K562 (cell line): ENCODE data around the gene ZFP69B. TPM values are rescaled to one million over a fixed set of nuclear protein-coding genes. Genes with fewer than 3 reads are reported as not detected.
"Not testable (repeated sequence)": the region's sequence is repeated elsewhere in the genome, so short reads cannot be mapped to it uniquely, and the experiment has no call there.

Experiments used
- ATAC-seq: fragments of 200-7000 bp; cut with Tn5 transposase; 3 replicates; pipeline ENCODE4 v1.9.1; 2020; ENCODE audit warnings: moderate library complexity
- BruUV-seq: library from RNA; stranded (reverse); fragments of 400-500 nt; replicated peaks from 2 replicates; lab custom pipeline; 2021; lab: Mats Ljungman, UMichigan
- CTCF ChIA-PET: fragments of 300-600 bp; formaldehyde crosslinking; extraction: SDS; loops from one replicate; lab custom pipeline; 2021; ENCODE audit warnings: low intra/inter-chr PET ratio; lab: Yijun Ruan, JAX
- POLR2A ChIA-PET: fragments of 300-600, 350-650 bp; sonication (Branson Sonifier 250); formaldehyde crosslinking; extraction: SDS; loops from one replicate; lab custom pipeline; 2021; ENCODE audit warnings: antibody characterized with exemption, inconsistent platforms; lab: Yijun Ruan, JAX
- DNase-seq, 4 experiments: peaks; one replicate each; pipeline versions ENCODE4 v3.0.0 to v3.0.0-alpha.2; 2011 to 2018; ENCODE audit warnings: low spot score in 3 of 4, mixed read lengths in 3 of 4; ENCODE audit errors: extremely low read depth in 1 of 4
- FAIRE-seq: peaks from 2 replicates; lab custom pipeline; 2011; peaks lifted over from hg19 to GRCh38; lab: Jason Lieb, UNC
- H2AFZ ChIP-seq: 2 replicates; pipeline ENCODE4 v1.6.0; 2011; ENCODE audit warnings: low read depth, low read length, control low read depth, inconsistent platforms
- H3K27ac ChIP-seq: fragments of 200-600 bp; 3 replicates; pipeline ENCODE4 v1.8.0; 2011; ENCODE audit warnings: low read depth, mild to moderate bottlenecking, control low read depth, inconsistent platforms, low read length, moderate library complexity, mixed read lengths; ENCODE audit errors: extremely low read depth
- H3K27me3 ChIP-seq, 2 experiments: fragments of 300-600 bp in 1 of 2; 2 replicates in 1 of 2; 3 replicates in 1 of 2; pipeline versions ENCODE4 v1.6.0 to v1.8.0; 2011; ENCODE audit warnings: inconsistent platforms in 2 of 2, low read length in 2 of 2, mild to moderate bottlenecking in 1 of 2, mixed read lengths in 1 of 2, moderate library complexity in 1 of 2; ENCODE audit not compliant: control insufficient read depth in 2 of 2, insufficient read depth in 2 of 2
- H3K36me3 ChIP-seq: fragments of 300-600 bp; 3 replicates; pipeline ENCODE4 v1.8.0; 2011; ENCODE audit warnings: mild to moderate bottlenecking, low read length, inconsistent platforms; ENCODE audit not compliant: control insufficient read depth, insufficient read depth
- H3K4me1 ChIP-seq, 2 experiments: fragments of 200-600 bp in 1 of 2; replicated peaks in 1 of 2; 2 replicates in 1 of 2; 3 replicates in 1 of 2; pipeline versions ENCODE4 v1.5.1 to v1.8.0; 2011; ENCODE audit warnings: inconsistent platforms in 2 of 2, low read length in 2 of 2, mild to moderate bottlenecking in 1 of 2, mixed read lengths in 1 of 2, moderate library complexity in 1 of 2; ENCODE audit not compliant: control insufficient read depth in 2 of 2, insufficient read depth in 2 of 2
- H3K4me2 ChIP-seq: 2 replicates; pipeline ENCODE4 v1.6.1; 2011; ENCODE audit warnings: low read length, control low read depth, inconsistent platforms, mixed read lengths; ENCODE audit not compliant: insufficient read depth
- H3K4me3 ChIP-seq: fragments of 200-600 bp; sonication (generic), shearing (Covaris generic); 2 replicates; pipeline ENCODE4 v1.5.1; 2016; ENCODE audit warnings: control low read depth, inconsistent platforms
- H3K79me2 ChIP-seq: fragments of 200-600 bp; 3 replicates; pipeline ENCODE4 v1.8.0; 2011; ENCODE audit warnings: low read length, inconsistent platforms; ENCODE audit not compliant: control insufficient read depth, insufficient read depth
- H3K9ac ChIP-seq, 2 experiments: 2 replicates each; pipeline versions ENCODE4 v1.6.0 to v1.6.1; 2011; ENCODE audit warnings: low read depth in 2 of 2, low read length in 2 of 2, control low read depth in 1 of 2, inconsistent platforms in 1 of 2, mild to moderate bottlenecking in 1 of 2, mixed read lengths in 1 of 2; ENCODE audit not compliant: insufficient read depth in 1 of 2
- H3K9me1 ChIP-seq: one replicate; pipeline ENCODE4 v1.6.0; 2011; ENCODE audit warnings: inconsistent platforms, mild to moderate bottlenecking, low read length, moderate library complexity; ENCODE audit not compliant: control insufficient read depth, insufficient read depth
- H3K9me3 ChIP-seq: replicated peaks from 2 replicates; pipeline ENCODE4 v1.5.1; 2011; ENCODE audit warnings: low read depth, low read length, inconsistent platforms; ENCODE audit not compliant: control insufficient read depth, insufficient read depth
- H4K20me1 ChIP-seq: replicated peaks from 2 replicates; pipeline ENCODE4 v1.6.1; 2011; ENCODE audit warnings: low read length, inconsistent platforms, mixed read lengths; ENCODE audit not compliant: control insufficient read depth, insufficient read depth
- CBX5 ChIP-seq: IDR thresholded peaks from 2 replicates; pipeline ENCODE4 v1.6.1; 2014; ENCODE audit warnings: low read depth, borderline replicate concordance
- MITF ChIP-seq: IDR thresholded peaks from 2 replicates; pipeline ENCODE4 v1.6.1; 2014; ENCODE audit warnings: antibody characterized with exemption
- TRIM24 ChIP-seq, 2 experiments: fragments of 450-650 bp; IDR thresholded peaks; 2 replicates each; pipeline ENCODE4 v1.6.1; 2016
- TRIM28 ChIP-seq: fragments of 450-650 bp; IDR thresholded peaks from 2 replicates; pipeline ENCODE4 v1.6.1; 2017
- XRCC3 ChIP-seq: fragments of 450-650 bp; IDR thresholded peaks from 2 replicates; pipeline ENCODE4 v1.6.1; 2017; ENCODE audit warnings: mild to moderate bottlenecking, moderate library complexity
- ZNF274 ChIP-seq: IDR thresholded peaks from 2 replicates; pipeline ENCODE4 v1.6.1; 2011; ENCODE audit warnings: low read depth, mild to moderate bottlenecking, low read length, moderate library complexity, borderline replicate concordance
- WGBS: fragments of 100-300 bp; shearing (Covaris generic); methylation state at CpG from one replicate; pipeline ENCODE4 v1.1.6; 2016; ENCODE audit warnings: low coverage, mixed read lengths; ENCODE audit not compliant: insufficient coverage; ENCODE audit errors: missing lambda C conversion rate; 5-methylcytosine and 5-hydroxymethylcytosine counted together
- in situ Hi-C: fragments of 300-500 bp; cut with MboI; formaldehyde crosslinking; loops from 4 replicates; pipeline ENCODE4 v1.15.0; 2018; ENCODE audit warnings: inconsistent platforms, mixed read lengths
- intact Hi-C: fragments of 100-400 bp; cut with micrococcal nuclease; formaldehyde crosslinking; loops from 2 replicates; pipeline ENCODE4 v1.14.2; 2022
- polyA plus RNA-seq, 8 experiments: library from polyadenylated mRNA; depleted of rRNA in 4 of 8; stranded (reverse) in 5 of 8; unstranded in 3 of 8; fragments of >200 nt; fragmentation: Nextera tagmentation in 2 of 8; fragmentation: Illumina TruSeq in 1 of 8; extraction: Ambion mirVana in 2 of 8; extraction: Trizol in 1 of 8; gene quantifications; 2 replicates each; pipeline versions ENCODE4 v1.2.1 to v1.2.3, GENCODE V29; 2011 to 2014; ENCODE audit warnings: inconsistent platforms in 1 of 8, missing spikeins in 1 of 8
- total RNA-seq, 7 experiments: library from RNA; depleted of rRNA in 6 of 7; stranded (reverse); fragments of >200 nt in 6 of 7; fragmentation: Illumina TruSeq in 2 of 7; extraction: Trizol in 2 of 7; gene quantifications; 2 replicates each; pipeline versions ENCODE4 v1.2.1 to v1.2.3, GENCODE V29; 2011 to 2021; ENCODE audit warnings: low replicate concordance in 1 of 7
- TF ChIP-seq, protein P1 (sequence below): fragments of 250-450 bp; sonication (Bioruptor Pico); IDR thresholded peaks from 2 replicates; pipeline ENCODE4 v1.5.0; 2020; ENCODE audit warnings: mild to moderate bottlenecking, borderline replicate concordance
- TF ChIP-seq, protein P2 (sequence below): fragments of 450-650 bp; IDR thresholded peaks from 2 replicates; pipeline ENCODE4 v1.6.1; 2018; ENCODE audit warnings: mild to moderate bottlenecking, low read depth; ENCODE audit not compliant: partially characterized antibody
- TF ChIP-seq, protein P3 (sequence below), 2 experiments: IDR thresholded peaks; 2 replicates each; pipeline ENCODE4 v1.6.1; 2011; ENCODE audit warnings: borderline replicate concordance in 1 of 2, control low read depth in 1 of 2, low read depth in 1 of 2, low read length in 1 of 2, mild to moderate bottlenecking in 1 of 2, mixed read lengths in 1 of 2, moderate library complexity in 1 of 2; ENCODE audit not compliant: insufficient read depth in 1 of 2, insufficient read length in 1 of 2, poor library complexity in 1 of 2, severe bottlenecking in 1 of 2; ENCODE audit errors: extremely low read depth in 1 of 2

Gene ZFP69B
- total and polyA plus RNA-seq, 9 of the 15 experiments (the other 6 are each of a cell fraction or from before 2014, with no cell fraction given): 1.6 to 10.3 (median 8.4) TPM

DNA sequence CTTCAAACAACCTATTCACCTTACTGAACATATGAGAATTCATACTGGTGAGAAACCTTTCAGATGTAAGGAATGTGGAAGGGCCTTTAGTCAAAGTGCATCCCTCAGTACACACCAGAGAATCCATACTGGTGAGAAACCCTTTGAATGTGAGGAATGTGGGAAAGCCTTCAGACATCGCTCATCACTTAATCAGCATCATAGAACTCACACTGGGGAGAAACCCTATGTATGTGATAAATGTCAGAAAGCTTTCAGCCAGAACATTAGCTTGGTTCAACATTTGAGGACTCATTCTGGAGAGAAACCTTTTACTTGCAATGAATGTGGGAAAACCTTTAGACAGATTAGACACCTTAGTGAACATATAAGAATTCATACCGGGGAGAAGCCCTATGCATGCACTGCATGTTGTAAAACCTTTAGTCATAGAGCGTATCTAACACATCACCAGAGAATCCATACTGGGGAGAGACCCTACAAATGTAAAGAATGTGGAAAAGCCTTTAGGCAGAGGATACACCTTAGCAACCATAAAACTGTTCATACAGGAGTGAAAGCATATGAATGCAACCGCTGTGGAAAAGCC is 45.1 kb downstream of the ZFP69B start (continued):
- TF ChIP-seq, protein P1, sequence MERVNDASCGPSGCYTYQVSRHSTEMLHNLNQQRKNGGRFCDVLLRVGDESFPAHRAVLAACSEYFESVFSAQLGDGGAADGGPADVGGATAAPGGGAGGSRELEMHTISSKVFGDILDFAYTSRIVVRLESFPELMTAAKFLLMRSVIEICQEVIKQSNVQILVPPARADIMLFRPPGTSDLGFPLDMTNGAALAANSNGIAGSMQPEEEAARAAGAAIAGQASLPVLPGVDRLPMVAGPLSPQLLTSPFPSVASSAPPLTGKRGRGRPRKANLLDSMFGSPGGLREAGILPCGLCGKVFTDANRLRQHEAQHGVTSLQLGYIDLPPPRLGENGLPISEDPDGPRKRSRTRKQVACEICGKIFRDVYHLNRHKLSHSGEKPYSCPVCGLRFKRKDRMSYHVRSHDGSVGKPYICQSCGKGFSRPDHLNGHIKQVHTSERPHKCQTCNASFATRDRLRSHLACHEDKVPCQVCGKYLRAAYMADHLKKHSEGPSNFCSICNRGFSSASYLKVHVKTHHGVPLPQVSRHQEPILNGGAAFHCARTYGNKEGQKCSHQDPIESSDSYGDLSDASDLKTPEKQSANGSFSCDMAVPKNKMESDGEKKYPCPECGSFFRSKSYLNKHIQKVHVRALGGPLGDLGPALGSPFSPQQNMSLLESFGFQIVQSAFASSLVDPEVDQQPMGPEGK: no peak
- TF ChIP-seq XRCC3: peak; percentile 83
- TF ChIP-seq TRIM28: peak; percentile 98
- peak; percentile 41; the same call in 1 of the 2 replicates for TF ChIP-seq CBX5
- TF ChIP-seq TRIM24 (IDR thresholded peaks at IDR 0.05): peak in 1 of 2 experiments; percentile 69; a peak in 1 of 4 replicates
- peak; percentile 97 for TF ChIP-seq ZNF274
- TF ChIP-seq, protein P2, sequence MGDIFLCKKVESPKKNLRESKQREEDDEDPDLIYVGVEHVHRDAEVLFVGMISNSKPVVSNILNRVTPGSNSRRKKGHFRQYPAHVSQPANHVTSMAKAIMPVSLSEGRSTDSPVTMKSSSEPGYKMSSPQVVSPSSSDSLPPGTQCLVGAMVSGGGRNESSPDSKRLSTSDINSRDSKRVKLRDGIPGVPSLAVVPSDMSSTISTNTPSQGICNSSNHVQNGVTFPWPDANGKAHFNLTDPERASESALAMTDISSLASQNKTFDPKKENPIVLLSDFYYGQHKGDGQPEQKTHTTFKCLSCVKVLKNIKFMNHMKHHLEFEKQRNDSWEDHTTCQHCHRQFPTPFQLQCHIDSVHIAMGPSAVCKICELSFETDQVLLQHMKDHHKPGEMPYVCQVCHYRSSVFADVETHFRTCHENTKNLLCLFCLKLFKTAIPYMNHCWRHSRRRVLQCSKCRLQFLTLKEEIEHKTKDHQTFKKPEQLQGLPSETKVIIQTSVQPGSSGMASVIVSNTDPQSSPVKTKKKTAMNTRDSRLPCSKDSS: peak; percentile 64
- no peak for TF ChIP-seq MITF
- TF ChIP-seq, protein P3, sequence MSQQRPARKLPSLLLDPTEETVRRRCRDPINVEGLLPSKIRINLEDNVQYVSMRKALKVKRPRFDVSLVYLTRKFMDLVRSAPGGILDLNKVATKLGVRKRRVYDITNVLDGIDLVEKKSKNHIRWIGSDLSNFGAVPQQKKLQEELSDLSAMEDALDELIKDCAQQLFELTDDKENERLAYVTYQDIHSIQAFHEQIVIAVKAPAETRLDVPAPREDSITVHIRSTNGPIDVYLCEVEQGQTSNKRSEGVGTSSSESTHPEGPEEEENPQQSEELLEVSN (IDR thresholded peaks at IDR 0.05; ENCODE audit: borderline replicate concordance in 1 of 2, extremely low read depth in 1 of 2, insufficient read depth in 1 of 2, insufficient read length in 1 of 2, low read depth in 1 of 2, low read length in 1 of 2, poor library complexity in 1 of 2, severe bottlenecking in 1 of 2): no peak

GRCh38 chr1:40502651-40503050 is 52.4 kb downstream of the ZFP69B start:
- H3K27me3 ChIP-seq, H3K9me1 ChIP-seq, FAIRE-seq, BruUV-seq, H3K36me3 ChIP-seq, H3K4me2 ChIP-seq, ATAC-seq, in situ Hi-C loops, H3K4me3 ChIP-seq, H2AFZ ChIP-seq, H3K9ac ChIP-seq, H3K4me1 ChIP-seq, intact Hi-C loops, H4K20me1 ChIP-seq, DNase-seq, H3K79me2 ChIP-seq, CTCF ChIA-PET, H3K27ac ChIP-seq: not testable (repeated sequence)
- WGBS: 17% methylated on average over 4 of the region's 4 CpGs
- POLR2A ChIA-PET: interaction anchor here (1.2 kb wide), 1 partner anchor 30 kb away, joined by 3 read pairs; no protein-coding TSS in a partner anchor
- H3K9me3 ChIP-seq: peaks cover 16% of the 10 kb centered on the region; the same call in 1 of the 2 replicates
